ENCODE results near the gene LMNB1.
"Not testable (repeated sequence)": the region's sequence is repeated elsewhere in the genome, so short reads cannot be mapped to it uniquely, and the experiment has no call there.

LMNB1 gene

DNA sequence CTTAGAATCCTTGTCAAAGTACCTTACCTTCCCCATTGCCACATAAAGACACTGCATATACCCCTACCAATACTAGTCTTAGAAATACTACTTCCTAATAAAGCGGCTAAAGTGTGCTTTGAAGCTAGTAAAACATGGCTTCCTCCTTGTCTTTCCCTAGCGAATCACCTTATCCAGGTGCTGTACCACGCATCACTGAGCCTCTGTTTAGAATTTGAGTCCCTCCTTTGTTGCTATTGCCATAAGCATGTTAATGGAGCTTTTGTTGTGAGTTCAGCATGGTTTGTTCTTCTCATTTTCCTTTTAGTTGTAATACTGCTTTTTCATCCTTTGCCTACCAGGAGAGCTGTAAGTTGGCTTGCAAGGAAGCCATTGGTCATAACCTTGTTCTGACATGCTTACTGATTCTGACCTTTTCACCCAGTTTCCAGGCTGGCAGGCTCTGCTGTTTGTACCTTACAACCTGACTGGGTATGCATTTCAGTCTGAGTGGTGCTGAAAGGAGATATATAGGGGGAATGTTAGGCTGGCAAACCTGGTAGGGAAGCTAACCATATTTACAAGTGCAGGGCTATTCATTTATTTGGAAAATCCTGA, 49.8 kb downstream of the LMNB1 start:
- Histone ChIP-seq H3K36me3 (ENCODE audit: insufficient read depth, low read length) (peaks cover 33% of the 10 kb centered on the region), H3K9ac (ENCODE audit: low read depth, low read length) (no peak overlapping the region), H3K9me3 (ENCODE audit: control insufficient read depth, insufficient read depth, low read length) (no peaks in the 10 kb centered on the region), H3K4me1 (ENCODE audit: insufficient read depth, low read length) (peaks cover 9% of the 10 kb centered on the region; the same call in 1 of the 2 replicates)

DNA sequence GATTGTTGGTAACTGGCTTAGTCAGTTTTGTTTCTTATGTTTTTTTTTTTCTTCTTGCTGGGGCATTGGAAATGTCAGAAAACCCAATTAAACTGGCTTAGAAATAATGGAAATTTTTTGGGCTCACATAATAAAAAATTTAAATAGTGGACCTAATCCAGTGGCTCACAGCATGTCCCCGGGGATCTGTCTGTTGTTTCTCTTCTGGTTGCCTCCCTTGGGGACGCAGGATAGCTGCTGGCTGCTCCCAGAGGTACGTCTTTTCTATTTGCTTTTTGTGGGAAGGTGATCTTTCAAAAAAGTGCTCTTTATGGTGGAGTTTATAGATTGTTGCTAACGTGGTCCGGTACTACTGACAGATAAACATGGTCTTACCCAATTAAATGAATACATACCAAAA, 52.2 kb downstream of the LMNB1 start:
- Histone ChIP-seq H3K4me1 (ENCODE audit: insufficient read depth, low read length) (peaks cover 9% of the 10 kb centered on the region; the same call in 1 of the 2 replicates), H3K9ac (ENCODE audit: low read depth, low read length) (no peak overlapping the region), H3K9me3 (ENCODE audit: control insufficient read depth, insufficient read depth, low read length) (no peaks in the 10 kb centered on the region), H3K36me3 (ENCODE audit: insufficient read depth, low read length) (peaks cover 44% of the 10 kb centered on the region)

DNA sequence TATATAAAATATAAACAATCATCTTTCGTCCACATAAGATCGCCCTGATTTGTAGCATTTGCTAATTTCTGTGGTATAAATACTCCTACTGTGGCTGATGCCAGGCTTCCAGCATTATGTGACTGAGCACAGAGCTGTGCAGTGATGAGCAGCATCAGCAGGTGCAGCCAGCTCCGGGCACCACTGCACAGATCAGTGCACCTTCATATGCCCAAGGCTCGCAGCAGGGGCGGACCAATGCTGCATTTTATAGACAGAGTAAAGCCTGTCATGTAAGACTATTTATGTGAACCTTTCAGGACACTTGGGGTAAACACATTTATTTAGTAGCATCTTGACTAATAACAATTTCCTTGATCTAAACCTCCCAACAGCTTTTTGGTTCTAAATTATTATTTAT, 53.1 kb downstream of the LMNB1 start:
- no peaks in the 10 kb centered on the region for H3K9me3 ChIP-seq (ENCODE audit: control insufficient read depth, insufficient read depth, low read length)
- H3K9ac ChIP-seq (ENCODE audit: low read depth, low read length) = no peak overlapping the region
- peaks cover 9% of the 10 kb centered on the region; the same call in 1 of the 2 replicates for H3K4me1 ChIP-seq (ENCODE audit: insufficient read depth, low read length)
- H3K36me3 ChIP-seq (ENCODE audit: insufficient read depth, low read length) = peaks cover 45% of the 10 kb centered on the region

DNA sequence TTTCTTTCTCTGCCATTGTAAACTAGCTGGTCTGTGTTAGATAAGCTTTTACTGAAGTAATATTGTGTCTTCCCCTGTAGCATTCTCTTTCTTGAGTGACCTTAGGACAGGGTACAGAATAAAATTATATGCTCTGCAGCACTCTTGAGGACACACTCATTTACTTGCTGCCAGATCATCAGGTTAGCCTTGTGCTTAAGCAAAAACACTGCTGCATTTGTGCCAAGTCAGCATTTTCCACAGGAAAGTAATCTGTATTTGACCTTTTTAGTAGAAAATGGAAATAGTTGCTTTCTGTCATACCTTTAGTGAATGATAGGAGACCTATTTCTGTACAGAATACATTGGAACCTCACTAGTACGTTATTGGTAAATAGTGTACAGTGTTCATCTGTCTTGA, 54.2 kb downstream of the LMNB1 start:
- Histone ChIP-seq H3K4me1 (ENCODE audit: insufficient read depth, low read length) (peaks cover 3% of the 10 kb centered on the region; the same call in 1 of the 2 replicates), H3K9me3 (ENCODE audit: control insufficient read depth, insufficient read depth, low read length) (no peaks in the 10 kb centered on the region), H3K36me3 (ENCODE audit: insufficient read depth, low read length) (peaks cover 41% of the 10 kb centered on the region), H3K9ac (ENCODE audit: low read depth, low read length) (no peak overlapping the region)

DNA sequence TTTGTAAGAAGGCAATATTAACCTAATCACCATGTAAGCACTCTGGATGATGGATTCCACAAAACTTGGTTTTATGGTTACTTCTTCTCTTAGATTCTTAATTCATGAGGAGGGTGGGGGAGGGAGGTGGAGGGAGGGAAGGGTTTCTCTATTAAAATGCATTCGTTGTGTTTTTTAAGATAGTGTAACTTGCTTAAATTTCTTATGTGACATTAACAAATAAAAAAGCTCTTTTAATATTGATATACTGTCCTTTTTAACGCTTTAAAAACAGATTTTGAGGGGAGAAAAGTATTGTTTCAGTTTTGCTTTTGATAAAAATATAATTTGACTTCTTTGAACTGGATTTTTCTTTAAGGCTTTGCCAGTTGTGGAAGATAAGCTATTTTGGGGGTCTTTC, 59.8 kb downstream of the LMNB1 start:
- peaks cover 7% of the 10 kb centered on the region; the same call in 1 of the 2 replicates for H3K4me1 ChIP-seq (ENCODE audit: insufficient read depth, low read length)
- H3K36me3 ChIP-seq (ENCODE audit: insufficient read depth, low read length) = peaks cover 15% of the 10 kb centered on the region; the same call in 1 of the 2 replicates
- no peak overlapping the region for H3K9ac ChIP-seq (ENCODE audit: low read depth, low read length)
- H3K9me3 ChIP-seq (ENCODE audit: control insufficient read depth, insufficient read depth, low read length) = no peaks in the 10 kb centered on the region

DNA sequence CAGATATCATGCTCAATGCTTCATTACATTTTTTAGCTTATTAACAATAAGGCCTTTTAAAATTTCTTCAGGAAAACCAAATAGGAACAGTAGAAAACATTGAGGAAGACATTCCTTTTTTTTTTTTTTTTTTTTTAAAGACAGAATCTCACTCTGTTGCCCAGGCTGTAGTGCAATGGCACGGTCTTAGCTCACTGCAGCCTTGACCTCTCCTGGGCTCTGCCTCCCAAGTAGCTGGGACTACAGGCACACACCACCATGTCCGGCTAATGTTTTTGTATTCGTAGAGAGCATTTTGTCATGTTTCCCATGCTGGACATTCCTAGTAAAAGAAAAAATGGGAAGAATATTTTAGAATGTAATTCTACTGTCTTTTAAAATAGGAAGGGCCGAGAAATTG, 60.3 kb downstream of the LMNB1 start:
- H3K9me3 ChIP-seq (ENCODE audit: control insufficient read depth, insufficient read depth, low read length) = no peaks in the 10 kb centered on the region
- peaks cover 15% of the 10 kb centered on the region; the same call in 1 of the 2 replicates for H3K36me3 ChIP-seq (ENCODE audit: insufficient read depth, low read length)
- H3K9ac ChIP-seq (ENCODE audit: low read depth, low read length) = no peak overlapping the region
- H3K4me1 ChIP-seq (ENCODE audit: insufficient read depth, low read length) = peaks cover 7% of the 10 kb centered on the region; the same call in 1 of the 2 replicates

DNA sequence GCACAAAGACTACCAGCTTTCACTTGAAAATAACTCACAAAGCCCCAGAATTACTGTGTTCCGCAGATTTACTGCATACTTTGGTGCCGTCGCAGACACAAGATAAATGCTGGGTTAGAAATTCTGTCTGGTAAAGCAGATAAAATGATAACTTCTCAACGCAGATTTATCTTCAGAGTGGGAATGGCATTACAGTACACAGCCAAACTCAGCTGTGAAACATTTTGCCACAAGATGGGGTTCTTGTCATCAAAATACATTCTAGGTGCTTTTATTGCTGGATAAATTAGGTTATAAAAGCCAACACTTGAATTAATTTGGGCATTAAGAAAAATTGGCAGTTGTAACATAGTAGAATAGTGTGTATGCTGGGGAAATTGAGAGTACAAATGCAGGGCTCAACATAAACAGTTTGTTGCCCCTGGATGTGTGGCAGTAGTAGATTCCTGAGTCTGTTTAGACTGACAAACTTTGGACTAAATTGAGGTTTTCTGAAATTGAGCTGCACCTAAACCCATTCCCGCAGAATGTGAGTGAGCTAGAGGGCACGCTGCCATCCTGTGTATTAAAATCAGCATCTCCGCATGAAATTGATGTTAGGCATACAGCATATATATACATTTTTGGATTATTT, 61.1 kb downstream of the LMNB1 start:
- Histone ChIP-seq H3K4me1 (ENCODE audit: insufficient read depth, low read length) (peaks cover 7% of the 10 kb centered on the region; the same call in 1 of the 2 replicates), H3K9me3 (ENCODE audit: control insufficient read depth, insufficient read depth, low read length) (no peaks in the 10 kb centered on the region), H3K36me3 (ENCODE audit: insufficient read depth, low read length) (peaks cover 9% of the 10 kb centered on the region; the same call in 1 of the 2 replicates), H3K9ac (ENCODE audit: low read depth, low read length) (no peak overlapping the region)

DNA sequence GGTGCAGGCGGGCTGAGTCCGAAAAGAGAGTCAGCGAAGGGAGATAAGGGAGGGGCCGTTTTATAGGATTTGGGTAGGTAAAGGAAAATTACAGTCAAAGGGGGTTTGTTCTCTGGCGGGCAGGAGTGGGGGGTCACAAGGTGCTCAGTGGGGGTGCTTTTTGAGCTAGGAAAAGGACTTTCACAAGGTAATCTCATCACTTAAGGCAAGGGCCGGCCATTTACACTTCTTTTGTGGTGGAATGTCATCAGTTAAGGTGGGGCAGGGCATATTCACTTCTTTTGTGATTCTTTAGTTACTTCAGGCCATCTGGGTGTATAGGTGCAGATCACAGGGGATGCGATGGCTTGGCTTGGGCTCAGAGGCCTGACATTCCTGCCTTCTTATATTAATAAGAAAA, 62.5 kb downstream of the LMNB1 start:
- H3K36me3 ChIP-seq (ENCODE audit: insufficient read depth, low read length); H3K9me3 ChIP-seq (ENCODE audit: control insufficient read depth, insufficient read depth, low read length); H3K4me1 ChIP-seq (ENCODE audit: insufficient read depth, low read length); H3K9ac ChIP-seq (ENCODE audit: low read depth, low read length): not testable (repeated sequence)

DNA sequence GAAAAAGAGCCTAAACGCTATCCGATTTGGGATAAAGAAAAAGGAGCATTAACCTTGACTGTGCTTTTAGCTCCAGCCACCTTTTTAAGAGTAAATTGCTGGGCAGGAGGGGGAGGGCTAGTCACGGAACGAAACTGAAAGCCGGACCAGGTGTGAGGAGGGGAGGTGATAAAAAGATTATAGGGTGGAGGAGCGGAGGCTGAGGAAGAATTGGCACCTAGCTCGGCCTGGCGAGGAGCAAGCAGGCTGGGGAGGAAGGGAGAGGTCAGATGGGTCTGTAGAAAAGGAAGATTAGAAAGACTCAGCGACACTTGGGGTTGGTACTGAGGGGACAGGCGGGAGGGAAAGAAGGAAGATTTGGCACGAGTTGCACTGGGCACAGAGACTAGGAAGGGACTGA, 66.4 kb downstream of the LMNB1 start:
- not testable (repeated sequence) for H3K36me3 ChIP-seq (ENCODE audit: insufficient read depth, low read length); H3K9me3 ChIP-seq (ENCODE audit: control insufficient read depth, insufficient read depth, low read length)
- H3K4me1 ChIP-seq (ENCODE audit: insufficient read depth, low read length) = peaks cover 20% of the 10 kb centered on the region
- peak overlapping the region; percentile 42 for H3K9ac ChIP-seq (ENCODE audit: low read depth, low read length)

DNA sequence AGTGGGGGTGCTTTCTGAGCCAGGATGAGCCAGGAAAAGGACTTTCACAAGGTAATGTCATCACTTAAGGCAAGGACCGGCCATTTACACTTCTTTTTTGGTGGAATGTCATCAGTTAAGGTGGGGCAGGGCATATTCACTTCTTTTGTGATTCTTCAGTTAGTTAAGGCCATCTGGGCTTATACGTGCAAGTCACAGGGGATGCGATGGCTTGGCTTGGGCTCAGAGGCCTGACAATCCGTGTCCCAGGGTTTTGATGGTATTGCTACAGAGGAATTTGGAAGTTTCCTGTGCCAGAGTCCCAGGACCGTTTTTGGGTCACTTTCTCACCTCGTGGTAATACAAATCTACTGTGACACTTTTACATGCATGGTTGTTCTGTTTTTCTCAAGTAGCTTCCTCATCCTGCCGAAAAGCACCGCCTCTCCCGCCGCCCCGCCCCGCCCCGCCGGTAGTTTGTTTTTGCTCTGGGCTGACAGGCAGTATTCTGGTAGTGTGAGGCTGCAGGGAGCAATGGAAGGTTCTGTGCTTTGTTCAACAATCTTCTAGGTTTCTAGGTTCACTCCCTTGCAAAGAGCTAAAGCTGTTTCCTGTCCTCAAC, 68.6 kb downstream of the LMNB1 start:
- H3K4me1 ChIP-seq (ENCODE audit: insufficient read depth, low read length) = peaks cover 18% of the 10 kb centered on the region
- H3K9ac ChIP-seq (ENCODE audit: low read depth, low read length) = peak overlapping the region; percentile 43
- H3K9me3 ChIP-seq (ENCODE audit: control insufficient read depth, insufficient read depth, low read length); H3K36me3 ChIP-seq (ENCODE audit: insufficient read depth, low read length): not testable (repeated sequence)

DNA sequence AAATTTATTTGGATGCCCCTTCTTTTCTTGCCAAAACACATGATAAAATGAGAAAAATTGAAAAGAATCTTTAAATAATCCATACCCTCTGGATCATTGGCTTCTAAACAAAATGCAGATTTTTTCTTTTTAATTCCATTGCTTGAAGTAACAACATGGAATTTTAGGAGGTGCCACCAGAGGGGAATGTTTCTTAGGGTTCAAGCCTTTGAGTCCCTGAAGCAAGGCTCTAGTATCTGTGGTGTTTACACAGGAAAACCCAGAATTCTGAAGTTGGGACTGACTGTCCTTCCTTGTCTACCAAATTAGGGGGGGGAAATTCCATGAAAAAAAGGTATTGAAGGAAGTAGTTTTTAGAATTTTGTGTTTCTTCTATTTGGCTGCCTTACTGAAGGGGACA, 69.4 kb downstream of the LMNB1 start:
- Histone ChIP-seq H3K9me3 (ENCODE audit: control insufficient read depth, insufficient read depth, low read length) (no peaks in the 10 kb centered on the region), H3K9ac (ENCODE audit: low read depth, low read length) (no peak overlapping the region), H3K4me1 (ENCODE audit: insufficient read depth, low read length) (peaks cover 25% of the 10 kb centered on the region), H3K36me3 (ENCODE audit: insufficient read depth, low read length) (no peaks in the 10 kb centered on the region)

DNA sequence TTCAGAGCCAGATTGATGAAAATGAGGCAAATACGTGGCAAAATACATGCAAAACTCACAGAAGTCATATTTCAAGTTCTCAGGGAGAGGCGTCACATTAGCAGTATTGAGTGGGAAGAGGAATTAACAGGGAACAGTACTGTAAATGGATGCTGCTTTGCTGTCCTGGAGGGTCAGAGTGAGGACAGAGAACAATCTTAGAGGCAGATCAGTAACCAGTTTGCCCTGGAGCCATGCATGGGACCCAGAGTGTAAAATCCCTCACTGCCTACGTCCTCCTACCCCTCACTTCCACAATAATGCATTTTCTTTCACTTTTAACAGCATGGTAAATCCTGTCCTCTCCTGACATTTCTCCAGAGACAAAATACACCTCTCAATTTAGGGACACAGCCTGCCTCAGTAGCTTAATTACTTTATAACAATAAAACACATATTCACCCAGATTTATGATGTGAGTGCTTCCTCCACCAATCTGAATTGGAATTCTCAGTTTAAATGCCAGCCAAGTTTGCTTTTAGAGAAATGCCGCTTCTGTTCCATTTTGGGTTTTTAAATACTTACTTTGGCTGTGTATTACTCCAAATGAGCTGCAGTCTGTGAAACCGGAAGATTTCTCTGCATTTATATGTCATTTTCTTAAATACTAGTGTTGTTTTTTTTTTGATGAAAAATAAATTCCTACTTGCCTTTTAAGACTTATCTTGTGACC, 70.0 kb downstream of the LMNB1 start:
- no peaks in the 10 kb centered on the region for H3K36me3 ChIP-seq (ENCODE audit: insufficient read depth, low read length)
- H3K9me3 ChIP-seq (ENCODE audit: control insufficient read depth, insufficient read depth, low read length) = no peaks in the 10 kb centered on the region
- no peak overlapping the region for H3K9ac ChIP-seq (ENCODE audit: low read depth, low read length)
- H3K4me1 ChIP-seq (ENCODE audit: insufficient read depth, low read length) = peaks cover 31% of the 10 kb centered on the region

DNA sequence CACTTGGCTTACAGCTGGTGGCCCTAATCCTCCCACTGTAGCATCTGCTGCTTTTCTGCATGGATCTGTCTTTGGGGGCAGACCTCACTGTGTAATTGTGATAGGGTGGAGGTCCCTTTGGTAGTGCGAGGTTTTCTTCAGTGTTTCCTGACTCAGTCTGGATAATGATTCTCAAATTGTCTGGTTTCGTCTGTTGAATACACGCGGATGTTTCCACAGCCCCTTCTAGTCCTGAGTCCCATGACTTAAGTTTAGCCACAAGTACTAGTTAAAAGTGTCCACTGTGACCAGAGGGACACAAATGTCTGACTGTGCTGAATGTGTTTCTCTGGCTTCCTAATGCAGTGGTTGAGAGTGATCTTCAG, 70.5 kb downstream of the LMNB1 start:
- Histone ChIP-seq H3K36me3 (ENCODE audit: insufficient read depth, low read length) (no peaks in the 10 kb centered on the region), H3K9me3 (ENCODE audit: control insufficient read depth, insufficient read depth, low read length) (no peaks in the 10 kb centered on the region), H3K9ac (ENCODE audit: low read depth, low read length) (no peak overlapping the region), H3K4me1 (ENCODE audit: insufficient read depth, low read length) (peaks cover 36% of the 10 kb centered on the region)

DNA sequence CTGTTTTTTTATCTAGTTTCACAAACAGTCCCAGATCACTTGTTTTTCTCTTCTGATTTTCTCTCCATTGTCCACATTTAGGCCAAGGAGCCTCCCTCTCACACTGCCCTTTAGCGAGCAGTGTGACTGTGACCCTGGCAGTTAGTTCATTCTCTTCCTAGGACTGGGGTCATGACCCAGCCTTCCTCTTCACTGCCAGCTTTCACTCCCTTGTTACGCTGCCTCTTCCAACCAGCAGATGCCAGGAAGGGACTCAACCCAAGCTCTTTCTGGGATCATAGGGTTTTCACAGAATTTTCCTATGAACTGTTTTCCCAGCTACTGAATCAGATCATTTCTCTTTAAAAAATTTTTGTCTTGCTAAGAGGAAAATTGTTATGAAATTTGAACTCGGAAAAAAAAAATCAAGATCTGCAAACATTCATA, 70.9 kb downstream of the LMNB1 start:
- Histone ChIP-seq H3K9ac (ENCODE audit: low read depth, low read length) (no peak overlapping the region), H3K4me1 (ENCODE audit: insufficient read depth, low read length) (peaks cover 40% of the 10 kb centered on the region), H3K9me3 (ENCODE audit: control insufficient read depth, insufficient read depth, low read length) (no peaks in the 10 kb centered on the region), H3K36me3 (ENCODE audit: insufficient read depth, low read length) (no peaks in the 10 kb centered on the region)
